Activated CD4-positive, alpha-beta T cell treated with anti-CD3 and anti-CD28 coated beads, Interleukin-2, amount 50 U/mL, for 1 hour (primary cell): ENCODE data around the gene EPS8.

Source experiments
- DNase-seq: peaks from one replicate; pipeline ENCODE4 v3.0.0-alpha.2; 2020

Gene EPS8

GRCh38 chr12:15712823-15713660 lies 76.1 kb downstream of the EPS8 start:
- no peak for DNase-seq

DNA sequence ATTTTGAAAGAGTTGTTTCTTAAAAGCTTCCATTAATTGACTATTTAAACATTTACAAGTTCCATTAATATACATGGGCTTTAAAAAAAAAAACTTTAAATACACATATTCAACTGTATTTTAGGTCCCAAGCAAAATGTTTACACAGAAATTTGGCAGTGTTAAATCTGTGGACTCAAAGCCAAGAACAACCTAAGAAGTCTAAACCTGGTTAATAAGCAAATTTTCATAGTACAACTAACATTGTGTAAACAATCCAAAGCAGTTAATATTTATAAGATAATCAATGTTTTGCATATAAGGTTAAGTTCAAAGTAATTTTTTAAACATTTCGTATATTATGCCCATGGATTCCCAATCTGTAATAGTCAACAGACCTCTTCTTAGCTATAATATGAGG lies 77.0 kb downstream of the EPS8 start:
- DNase-seq, result no peak

DNA sequence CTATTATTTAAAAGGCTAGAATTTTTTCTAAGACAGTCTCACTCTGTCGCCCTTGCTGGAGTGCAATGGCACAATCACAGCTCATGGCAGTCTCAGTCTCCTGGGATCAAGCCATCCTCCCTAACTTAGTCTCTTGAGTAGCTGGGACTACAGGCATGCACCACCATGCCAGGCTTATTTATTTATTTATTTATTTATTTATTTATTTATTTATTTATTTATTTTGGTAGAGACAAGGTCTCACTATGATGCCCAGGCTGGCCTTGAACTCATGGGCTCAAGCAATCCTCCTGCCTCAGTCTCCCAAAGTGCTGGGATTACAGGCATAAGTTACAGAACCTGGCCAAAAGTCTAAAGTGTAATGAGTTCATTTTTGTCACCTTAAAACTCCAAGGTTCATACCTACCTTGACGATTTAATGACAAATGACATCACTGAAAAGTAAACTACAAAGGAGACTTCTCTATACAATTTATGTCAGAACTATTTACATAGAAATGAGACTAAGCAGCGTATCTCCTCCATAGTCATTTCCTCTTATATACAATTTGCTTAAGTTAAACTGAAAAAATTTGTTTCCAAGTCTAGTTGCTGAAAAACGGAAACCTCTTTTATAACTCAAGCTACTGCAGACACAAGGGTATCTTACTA lies 78.2 kb downstream of the EPS8 start:
- no peak for DNase-seq

GRCh38 chr12:15709551-15709950 lies 79.6 kb downstream of the EPS8 start:
- no peak for DNase-seq

DNA sequence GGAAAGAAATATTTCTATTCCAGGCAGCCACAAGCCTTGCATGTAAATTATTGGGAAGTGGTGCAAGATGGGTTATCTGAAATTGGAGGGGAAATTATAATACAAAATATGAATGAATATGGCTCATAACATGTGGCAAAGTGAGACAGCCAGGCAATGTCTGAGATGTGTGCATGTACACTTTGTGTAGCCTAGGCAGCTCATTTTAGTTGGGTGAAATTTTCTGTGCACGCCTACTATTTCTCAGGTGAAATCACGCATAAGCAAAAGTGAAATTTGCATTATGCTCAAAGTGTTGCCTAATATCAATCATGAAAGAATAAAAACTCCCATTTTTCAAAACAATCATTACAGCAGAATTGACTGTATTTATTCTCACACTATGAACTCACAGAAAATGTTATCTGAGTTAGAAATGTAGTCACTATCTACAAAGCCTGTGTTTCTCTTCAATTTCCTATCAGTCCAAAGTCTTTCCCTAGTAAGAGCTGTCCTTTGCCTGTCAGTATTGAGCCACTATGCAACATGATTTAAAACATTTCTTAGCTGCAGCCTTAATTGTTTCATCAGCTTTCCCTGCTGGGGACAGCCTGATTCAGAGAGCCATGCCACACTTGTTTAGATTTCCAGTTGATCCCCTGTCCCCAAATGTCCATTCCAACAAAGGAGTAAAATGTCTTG lies 80.7 kb downstream of the EPS8 start:
- no peak for DNase-seq

DNA sequence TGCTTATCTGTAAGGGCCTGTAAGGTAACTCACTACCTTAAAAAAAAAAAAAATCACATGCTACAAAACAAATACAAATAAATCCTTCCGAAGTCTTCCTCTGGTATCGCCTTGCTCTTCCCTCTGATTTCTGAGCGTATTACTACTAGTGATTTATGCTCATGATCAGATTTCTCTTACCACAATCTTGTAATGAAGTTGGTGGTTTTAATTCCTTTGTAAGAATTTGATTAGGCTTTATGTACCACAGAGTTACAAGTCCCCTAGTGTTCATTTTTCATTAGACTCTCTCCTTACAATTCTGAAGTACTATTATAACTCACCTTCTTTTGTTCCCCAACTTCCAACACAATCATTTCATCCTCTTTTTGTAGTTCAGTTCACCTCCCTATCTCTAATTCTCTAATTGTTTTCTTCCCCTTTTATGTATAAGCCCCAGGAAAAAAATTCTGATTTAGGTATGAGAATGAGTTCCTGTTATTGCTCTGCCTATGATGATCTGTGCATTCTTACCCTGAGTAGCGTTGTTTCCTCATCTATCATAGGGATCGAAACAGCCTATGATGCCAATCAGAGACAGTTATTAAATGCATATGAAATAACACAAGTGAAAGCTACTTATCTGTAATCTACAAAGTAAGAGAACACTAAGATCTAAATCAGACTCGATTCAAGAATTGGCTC lies 81.5 kb downstream of the EPS8 start:
- no peak for DNase-seq

GRCh38 chr12:15706010-15706676 lies 83.0 kb downstream of the EPS8 start:
- DNase-seq, result no peak

DNA sequence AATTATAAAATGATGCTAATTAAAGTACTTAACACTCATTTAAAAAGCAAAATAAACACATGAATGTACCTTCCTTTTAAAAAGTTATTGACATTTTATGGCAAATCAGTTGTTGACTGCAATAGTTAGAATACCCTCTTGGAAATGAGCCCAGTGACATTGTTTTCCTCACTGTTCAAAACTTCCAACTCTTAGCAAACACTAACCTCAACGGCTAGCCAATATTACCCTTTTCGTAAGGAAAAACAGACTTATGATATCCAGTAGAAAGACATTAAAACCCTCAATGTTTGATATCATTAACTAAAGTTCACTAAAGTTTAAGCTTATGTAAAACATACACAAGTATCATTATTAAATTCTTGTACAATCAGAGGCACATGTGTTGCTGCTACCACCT lies 83.6 kb downstream of the EPS8 start:
- no peak for DNase-seq

- no peak for DNase-seq
Measured at GRCh38 chr12:15702276-15702675, 86.9 kb downstream of the EPS8 start.

- DNase-seq, result no peak
Measured at GRCh38 chr12:15701631-15702156, 87.5 kb downstream of the EPS8 start.

DNA sequence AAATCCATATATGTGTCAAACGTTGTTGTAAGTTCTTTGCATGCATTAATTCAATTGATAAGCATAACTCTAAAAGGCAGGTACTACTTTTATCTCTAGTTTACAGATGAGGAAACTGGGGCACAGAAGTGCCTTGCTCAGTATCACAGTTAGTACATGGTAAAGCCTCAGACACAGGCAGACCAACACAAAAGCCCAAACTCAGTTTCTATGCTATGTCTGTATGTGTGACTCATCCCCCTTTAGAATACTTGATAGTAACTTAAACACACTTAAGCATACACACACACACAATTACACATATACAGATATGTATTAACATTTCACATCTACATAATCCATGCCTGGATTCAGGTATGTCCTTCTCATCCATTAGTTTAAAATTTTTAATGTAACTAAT lies 88.0 kb downstream of the EPS8 start:
- DNase-seq, result no peak

DNA sequence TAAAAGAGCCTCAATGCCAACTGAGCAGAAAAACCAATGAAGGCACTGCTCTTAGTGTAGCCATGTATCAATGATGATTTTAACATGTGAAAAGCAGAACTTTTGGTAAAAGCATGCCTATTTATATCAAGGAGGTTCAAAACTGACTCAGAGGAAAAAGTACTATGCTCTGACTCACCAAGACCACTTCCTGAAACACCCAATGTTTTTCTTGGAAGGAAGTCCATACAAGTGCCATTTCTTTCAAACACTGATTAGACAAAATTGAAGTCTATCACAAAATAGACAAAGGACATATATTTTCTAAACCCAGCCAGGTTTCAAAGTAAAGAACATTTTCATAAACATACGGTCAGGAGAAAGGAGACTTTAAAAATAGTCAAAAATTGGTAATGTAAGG lies 88.6 kb downstream of the EPS8 start:
- DNase-seq, result no peak

- DNase-seq, result no peak
Measured at GRCh38 chr12:15699886-15700285, 89.3 kb downstream of the EPS8 start.

DNA sequence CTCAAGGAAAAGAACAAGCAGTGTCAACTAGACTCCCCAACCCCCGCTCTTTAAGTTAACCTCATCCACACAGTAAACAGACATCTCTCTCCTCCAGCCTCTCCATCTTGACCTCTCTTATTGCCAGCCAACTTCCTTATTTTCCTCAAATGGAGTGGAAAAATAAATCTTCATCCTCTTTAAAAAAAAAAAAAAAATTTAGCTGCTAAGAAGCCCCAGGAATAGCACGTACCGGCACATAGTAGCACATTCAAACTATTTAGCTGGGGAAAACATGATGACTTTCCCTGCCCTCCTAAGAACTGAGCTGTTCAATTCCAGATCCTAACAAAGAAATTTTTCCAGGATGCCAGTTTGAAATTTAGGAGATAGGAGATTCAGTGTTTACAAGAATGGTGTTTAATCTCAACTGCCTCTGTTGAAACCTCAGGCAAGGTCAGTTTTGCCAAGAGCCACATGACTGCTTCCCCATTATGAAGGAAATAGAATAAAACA lies 90.8 kb downstream of the EPS8 start:
- DNase-seq, result no peak

- no peak for DNase-seq
Measured at GRCh38 chr12:15697201-15697600, 92.0 kb downstream of the EPS8 start.

DNA sequence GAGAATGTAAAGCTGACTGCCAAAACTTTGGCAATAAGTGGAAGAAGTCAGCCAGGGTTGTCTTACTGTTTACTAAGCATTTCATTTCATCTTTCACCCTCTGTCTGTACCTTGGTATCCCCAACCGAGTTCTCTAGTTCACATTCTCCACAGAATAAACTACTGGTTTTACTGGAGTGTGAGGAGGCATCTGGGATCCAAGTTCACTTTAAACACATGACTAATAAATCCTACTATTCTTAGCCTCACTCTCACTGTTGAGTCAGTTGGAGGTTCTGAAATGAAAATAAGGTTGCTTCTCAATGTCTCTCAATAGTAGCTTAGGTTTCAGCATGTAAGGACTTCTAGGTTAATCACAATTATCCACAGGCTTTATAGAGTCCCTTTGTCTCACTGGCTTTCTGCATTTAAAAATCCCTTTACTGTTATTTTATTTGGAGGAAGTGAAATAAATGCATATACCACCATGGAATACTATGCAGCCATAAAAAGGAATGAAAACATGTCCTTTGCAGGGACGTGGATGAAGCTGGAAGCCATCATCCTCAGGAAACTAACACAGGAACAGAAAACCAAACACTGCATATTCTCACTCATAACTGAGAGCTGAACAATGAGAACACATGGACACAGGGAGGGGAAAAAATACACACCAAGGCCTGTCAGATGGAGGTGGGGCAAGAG lies 95.8 kb downstream of the EPS8 start:
- DNase-seq, result no peak

GRCh38 chr12:15691388-15691787 lies 97.8 kb downstream of the EPS8 start:
- no peak for DNase-seq

GRCh38 chr12:15690320-15690719 lies 98.9 kb downstream of the EPS8 start:
- no peak for DNase-seq

DNA sequence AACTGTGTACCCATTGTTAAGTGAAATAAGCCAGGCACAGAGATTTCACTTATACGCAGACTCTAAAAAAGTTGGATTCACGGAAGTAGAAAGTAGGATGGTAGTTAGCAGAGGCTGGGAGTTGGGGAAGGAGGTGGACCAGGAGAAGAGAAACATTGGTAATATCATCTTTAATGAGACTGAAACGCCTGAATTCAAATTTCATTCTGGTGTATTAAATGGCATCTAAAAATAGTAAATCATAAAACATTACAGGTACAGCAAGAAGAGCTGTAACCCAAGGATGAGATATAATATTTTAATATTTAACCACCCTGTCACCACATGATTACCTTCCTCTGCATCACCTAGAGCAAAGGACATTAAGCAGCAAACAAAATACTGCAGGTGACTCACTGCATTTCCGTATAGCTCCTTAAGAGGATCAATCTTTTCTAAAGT lies 99.4 kb downstream of the EPS8 start:
- DNase-seq, result no peak

DNA sequence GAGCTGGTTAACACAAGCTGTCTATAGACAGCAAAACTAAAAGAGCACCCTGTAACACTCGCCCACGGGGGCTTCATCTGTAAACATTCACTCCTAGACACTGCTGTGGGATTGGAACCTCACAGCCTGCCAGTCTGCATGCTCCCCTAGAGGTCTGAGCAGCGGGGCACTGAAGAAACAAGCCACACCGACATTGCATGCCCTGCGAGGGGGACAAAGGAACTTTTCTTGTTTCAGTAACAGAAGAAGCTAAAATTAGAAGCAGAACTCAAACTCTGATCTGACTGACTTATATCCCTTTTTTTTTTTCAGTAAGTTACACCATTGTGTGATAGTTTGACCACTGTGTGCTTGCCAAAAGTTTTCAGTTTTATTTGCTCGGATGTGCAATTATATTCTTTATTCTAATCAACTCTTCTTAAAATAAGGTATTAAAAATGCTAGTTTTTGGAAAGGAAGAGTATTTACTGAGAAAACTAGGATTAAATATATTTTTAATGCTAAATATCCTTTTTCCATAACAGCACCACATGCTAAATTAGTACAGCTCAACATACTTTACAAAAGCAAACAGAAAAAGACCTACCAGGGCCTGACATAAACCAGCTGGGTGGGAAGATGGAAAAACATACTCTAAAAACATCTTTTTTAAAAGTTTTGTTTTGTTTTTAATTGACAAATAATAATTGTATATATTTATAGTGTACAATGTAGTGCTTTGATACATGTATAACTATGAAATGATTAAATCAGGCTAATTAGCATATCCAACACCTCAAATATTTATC lies 100.2 kb downstream of the EPS8 start:
- DNase-seq, result no peak

GRCh38 chr12:15688202-15688736 lies 100.9 kb downstream of the EPS8 start:
- no peak for DNase-seq
